HG03571 (cell line): Measurements from ENCODE around the gene USP11.

ENCODE experiments used
- ATAC-seq: cut with Tn5 transposase; IDR thresholded peaks from one replicate; pipeline ENCODE4 v1.9.1; 2021; ENCODE audit not compliant: unreplicated experiment

USP11 gene

DNA sequence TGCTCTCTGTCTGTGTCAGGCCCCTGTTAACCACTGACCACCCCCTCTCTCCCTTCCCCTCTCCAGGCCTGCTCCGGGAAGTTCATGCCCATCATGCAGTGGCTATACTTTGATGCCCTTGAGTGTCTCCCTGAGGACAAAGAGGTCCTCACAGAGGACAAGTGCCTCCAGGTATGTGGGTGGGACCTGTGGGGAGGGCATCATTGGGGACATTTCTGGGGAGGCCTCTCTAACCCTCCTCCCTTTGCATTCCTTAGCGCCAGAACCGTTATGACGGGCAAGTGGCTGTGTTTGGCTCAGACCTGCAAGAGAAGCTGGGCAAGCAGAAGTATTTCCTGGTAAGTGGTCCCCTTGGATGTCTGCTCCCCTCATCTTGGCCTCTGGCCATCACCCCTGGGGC, 29.9 kb upstream of the USP11 start:
- ATAC-seq = no peak

DNA sequence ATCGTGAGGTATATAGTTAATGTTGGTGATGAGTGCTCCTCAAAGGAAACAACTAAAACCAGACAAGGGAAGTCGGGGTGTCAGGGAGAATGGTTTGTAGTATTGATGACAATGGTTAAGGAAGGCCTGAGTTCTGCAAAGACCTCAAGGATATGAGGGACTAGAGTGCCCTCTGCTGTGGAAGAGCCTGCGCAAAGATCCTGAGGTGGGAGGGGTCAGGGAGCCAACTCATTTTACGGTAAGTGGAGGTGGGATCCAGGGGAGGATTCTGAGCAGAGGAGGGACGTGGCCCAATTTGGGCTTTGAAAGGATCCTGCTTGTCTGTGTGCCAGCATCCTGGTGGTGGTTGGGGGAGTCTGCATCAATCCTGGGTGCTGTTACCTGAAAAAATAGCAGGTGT, 27.8 kb upstream of the USP11 start:
- ATAC-seq = no peak

DNA sequence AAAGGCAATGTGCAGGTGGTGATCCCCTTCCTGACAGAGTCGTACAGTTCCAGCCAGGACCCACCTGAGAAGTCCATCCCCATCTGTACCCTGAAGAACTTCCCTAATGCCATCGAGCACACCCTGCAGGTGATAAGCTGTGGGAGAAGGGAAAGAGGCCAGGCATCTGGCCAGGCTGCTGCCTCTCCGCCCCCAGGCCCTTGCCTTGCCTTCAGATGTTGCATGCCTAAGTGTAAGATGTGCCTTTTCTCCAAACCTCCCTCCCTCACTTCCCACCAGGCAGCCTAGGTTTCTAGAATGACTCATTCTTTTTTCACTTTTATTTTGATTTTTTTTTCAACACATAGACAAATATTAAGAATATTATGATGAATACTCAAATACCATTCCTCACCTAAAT, 26.5 kb upstream of the USP11 start:
- ATAC-seq = no peak

DNA sequence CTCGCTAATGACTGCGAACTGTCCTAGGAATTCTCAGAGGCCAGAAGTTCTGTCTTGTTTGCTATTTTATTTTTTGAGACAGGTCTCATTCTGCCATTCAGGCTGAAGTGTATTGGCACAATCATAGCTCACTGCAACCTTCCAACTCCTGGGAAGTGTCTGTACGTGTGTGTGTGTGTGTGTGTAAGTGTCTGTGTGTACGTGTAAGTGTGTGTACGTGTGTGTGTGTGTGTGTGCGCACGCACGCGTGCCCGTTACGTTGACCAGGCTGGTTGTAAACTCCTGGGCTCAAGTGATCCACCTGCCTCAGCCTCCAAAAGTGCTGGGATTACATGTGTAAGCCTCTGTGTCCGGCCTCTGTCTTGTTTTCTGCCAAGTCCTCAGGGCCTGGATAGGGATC, 24.7 kb upstream of the USP11 start:
- no peak for ATAC-seq

DNA sequence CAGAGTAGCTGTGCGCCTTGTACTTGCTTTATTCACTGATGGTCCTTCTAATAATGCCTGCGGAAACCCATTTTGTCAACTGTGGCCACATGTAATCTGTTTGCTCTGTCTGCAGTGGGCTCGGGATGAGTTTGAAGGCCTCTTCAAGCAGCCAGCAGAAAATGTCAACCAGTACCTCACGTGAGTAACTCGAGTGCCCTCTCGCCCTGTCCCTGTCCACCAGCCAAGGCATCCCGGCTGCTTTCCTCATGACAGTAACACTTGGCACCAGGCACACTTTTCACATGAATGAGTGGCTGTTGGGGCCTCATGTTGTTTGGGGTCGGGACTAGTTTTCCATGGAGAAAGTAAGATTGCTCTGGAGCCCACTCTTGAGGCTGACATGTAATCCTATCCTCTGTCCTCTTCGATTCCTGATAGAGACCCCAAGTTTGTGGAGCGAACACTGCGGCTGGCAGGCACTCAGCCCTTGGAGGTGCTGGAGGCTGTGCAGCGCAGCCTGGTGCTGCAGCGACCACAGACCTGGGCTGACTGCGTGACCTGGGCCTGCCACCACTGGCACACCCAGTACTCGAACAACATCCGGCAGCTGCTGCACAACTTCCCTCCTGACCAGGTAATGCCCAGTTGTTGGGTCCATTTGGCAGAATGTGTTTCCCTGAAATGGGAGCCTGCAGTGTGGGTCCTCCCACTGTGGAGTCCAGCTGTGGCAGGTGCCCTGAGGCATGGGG, 23.1 kb upstream of the USP11 start:
- ATAC-seq = no peak

DNA sequence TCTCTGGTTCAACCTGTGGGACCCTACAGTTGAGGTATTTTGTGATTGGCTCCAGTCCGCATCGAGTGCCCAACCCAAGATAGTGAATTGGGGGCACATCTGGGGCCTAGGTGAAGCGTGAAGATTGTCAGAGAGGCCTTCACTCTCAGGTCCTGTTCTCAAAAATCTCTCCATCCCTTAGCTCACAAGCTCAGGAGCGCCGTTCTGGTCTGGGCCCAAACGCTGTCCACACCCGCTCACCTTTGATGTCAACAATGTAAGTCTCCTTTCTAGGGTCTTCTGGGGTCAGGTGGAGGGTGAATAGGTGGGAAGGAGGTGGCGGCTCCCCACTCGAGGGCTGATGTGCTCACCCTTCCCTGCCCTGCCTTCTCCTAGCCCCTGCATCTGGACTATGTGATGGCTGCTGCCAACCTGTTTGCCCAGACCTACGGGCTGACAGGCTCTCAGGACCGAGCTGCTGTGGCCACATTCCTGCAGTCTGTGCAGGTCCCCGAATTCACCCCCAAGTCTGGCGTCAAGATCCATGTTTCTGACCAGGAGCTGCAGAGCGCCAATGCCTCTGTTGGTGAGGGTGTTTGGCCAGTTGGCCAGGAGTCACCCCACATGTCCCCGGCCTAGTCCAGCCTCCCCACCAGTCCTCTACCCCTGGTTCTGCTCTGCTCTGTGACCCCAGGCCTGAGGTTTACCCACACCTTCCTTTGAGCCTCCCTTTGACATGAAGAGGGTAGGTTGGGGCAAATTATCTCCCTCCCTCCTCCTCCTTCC, 22.0 kb upstream of the USP11 start:
- no peak for ATAC-seq

DNA sequence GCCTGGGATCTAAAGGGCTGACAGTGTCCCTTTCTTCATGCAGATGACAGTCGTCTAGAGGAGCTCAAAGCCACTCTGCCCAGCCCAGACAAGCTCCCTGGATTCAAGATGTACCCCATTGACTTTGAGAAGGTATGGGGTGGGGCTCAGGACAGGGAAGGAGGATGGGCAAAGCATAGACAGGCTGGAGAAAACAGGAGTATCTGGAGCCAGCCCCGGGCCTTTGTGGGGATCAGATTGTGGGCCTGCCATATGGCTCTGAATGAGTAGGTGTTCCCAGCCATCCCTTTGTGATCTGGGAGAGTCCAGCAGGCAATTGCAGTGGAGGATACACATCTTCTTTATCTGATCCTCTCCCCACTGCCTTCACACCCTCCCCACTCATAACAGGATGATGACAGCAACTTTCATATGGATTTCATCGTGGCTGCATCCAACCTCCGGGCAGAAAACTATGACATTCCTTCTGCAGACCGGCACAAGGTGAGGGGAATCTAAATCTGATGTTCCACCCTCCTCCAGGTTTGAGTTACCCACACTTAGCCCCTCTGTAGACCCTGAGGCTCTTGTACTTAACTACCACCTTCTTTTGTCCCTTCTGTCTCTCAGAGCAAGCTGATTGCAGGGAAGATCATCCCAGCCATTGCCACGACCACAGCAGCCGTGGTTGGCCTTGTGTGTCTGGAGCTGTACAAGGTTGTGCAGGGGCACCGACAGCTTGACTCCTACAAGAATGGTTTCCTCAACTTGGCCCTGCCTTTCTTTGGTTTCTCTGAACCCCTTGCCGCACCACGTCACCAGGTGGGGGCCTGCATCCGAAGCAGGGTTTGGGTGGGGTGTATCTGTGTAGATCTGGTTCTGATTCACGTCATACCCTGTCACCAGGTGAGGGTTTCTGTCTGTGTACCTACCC, 20.2 kb upstream of the USP11 start:
- no peak for ATAC-seq

DNA sequence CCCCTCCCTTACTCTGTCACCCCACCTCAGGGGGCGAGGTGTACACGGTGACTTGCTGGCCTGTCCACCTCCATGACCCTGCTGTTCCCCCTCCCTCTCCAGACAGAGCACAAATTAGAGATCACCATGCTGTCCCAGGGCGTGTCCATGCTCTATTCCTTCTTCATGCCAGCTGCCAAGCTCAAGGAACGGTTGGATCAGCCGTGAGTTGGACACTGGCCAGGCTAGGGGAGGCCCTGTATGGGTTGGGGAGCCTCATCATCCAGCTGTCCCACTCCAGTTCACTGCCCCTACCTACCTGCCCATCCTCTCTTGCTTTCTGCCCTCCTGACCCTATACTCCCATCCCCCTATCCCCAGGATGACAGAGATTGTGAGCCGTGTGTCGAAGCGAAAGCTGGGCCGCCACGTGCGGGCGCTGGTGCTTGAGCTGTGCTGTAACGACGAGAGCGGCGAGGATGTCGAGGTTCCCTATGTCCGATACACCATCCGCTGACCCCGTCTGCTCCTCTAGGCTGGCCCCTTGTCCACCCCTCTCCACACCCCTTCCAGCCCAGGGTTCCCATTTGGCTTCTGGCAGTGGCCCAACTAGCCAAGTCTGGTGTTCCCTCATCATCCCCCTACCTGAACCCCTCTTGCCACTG, 18.3 kb upstream of the USP11 start:
- no peak for ATAC-seq

DNA sequence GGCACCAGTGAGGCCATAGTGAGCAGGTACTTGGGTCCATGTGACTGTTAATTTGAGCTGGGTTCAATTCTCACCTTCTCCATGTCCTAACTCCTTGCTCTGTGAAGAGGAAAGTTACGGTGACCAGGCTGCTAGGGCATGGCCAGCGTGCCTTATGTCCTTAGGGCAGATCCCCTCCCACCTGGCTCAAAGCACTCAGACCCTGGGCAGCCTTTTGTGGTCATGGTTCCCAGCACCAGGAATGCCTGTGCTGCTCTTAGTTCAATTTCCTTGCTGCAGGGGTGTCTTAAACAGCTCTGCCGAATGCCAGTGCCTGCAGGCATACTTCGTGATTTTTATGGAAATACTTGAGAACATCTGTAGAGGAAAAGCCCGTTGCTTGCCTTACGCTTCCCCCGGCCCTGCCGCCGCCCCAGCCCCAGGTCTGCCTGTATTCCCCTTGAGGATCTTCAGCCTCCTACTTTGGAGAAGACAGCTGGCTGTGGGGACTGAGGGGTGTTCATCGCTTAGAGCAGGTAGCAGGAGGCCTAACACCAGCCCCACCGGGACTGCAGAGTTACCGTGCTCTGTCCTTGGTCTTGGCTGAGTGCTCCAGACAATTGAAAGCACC, 17.4 kb upstream of the USP11 start:
- ATAC-seq = no peak

DNA sequence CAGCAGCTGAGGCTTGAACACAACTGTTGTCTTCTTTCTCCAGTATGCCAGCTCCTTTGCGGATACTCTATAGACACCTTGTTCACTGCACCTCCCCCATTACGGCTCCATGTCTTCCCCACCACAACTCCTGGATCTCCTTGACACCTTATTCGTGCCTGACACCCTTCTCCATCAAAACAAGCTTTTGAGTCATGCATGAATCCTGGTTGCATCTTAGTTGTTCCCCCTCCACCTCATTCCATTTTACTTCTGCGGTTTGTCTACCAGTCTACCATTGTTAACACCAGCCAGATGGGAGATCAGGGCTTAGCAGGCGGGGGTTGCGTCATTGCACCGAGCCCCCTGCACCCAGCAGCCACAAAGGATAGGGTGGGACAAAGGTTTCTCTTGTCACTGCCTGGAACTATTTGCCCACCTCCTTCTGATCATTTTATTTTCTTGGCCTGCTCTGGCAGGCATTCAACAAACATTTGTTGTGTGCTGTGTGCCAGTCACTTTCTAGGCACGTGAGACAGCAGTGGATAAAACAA, 16.4 kb upstream of the USP11 start:
- no peak for ATAC-seq

DNA sequence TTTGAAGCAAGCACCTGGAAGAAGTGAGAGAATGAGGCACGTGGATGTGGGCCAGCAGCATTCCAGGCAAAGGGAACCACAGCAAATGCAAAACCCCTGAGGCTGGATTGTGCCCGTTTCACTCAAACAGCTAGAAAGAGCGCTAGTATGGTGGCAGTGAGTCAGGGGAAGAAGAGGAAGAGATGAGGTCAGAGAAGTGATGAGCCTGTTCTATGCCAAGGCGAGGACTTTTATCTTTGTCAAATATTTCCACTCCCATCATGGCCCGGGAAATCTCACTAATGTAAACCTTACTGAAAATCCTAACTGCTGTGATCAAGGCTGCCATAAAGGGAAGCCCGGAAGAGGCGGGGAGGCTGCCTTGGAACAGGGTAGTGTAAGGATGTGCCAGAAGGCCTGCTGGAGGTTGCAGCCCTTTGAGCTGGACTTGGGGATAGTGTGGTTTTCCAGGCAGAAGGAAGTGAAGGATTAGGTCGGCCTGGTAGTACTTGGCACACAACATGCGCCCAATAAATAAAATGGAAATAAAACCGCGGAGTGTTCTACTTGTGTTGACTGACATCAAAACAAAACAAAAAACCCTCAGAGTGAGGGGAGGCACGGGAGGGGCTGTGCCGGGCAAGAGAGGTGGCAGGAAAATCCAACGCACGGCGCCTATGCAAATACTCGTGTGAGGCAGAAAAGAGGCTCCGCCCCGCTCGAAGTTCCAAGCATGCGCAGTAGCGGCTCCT, 15.5 kb upstream of the USP11 start:
- ATAC-seq = no peak

DNA sequence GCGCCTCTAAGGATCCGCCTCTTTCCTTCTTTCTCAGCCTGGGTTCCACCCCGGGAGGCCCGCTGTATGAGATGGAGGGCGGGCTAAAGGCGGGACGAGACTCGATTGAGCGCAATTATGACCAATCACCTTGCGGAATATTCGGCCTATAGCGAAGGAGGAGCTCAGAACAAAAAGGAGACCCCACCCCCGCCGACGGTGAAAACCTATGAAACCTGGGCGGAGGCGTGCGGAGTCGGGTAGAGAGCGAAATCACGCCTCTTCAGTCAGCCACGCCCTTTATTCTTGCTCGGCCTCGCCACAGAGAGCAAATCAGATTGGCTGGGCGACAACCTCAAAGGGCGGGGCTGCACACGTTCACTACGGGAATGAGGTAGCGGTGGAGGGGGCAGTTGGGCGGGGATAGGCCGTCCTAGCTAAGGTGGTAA, 14.9 kb upstream of the USP11 start:
- ATAC-seq = peak; percentile 80

DNA sequence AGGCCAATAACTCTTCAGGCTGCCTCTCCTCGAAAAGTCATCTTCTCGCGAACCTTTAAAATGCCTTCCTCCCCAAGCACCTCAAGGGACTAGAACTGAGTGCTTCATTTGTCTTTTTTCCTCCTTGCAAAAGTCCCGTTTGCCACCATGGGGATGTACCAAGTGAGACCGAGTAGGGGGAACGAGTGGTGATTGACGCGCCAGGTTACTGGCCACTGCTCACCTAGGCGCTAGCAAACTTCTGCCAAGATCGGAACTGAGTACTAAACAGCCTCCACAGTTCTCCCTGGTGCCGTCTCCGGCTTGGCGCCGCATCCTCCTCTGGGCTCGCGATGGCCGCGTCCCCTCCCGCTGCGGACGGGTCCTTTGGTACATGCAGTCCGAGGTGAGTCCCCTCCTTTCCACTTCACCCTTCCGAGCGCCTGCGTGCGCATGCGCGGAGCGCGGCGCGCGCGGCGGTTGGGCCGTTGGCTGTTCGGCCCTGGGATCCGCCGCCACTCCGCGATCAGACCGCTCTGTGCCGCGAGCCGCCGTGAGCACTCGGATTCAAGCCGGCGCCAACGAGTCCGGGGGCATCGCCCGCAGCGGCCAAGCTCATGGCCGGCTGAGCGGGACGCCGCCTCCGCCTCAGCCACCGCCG, 14.4 kb upstream of the USP11 start, which contains the start of gene CDK16:
Gene CDK16, plus strand, starts transcription at position 402 of the 640 bp plus-strand sequence. CDS start 4,877 bp downstream, outside the sequence.
- ATAC-seq = peak; percentile 32

DNA sequence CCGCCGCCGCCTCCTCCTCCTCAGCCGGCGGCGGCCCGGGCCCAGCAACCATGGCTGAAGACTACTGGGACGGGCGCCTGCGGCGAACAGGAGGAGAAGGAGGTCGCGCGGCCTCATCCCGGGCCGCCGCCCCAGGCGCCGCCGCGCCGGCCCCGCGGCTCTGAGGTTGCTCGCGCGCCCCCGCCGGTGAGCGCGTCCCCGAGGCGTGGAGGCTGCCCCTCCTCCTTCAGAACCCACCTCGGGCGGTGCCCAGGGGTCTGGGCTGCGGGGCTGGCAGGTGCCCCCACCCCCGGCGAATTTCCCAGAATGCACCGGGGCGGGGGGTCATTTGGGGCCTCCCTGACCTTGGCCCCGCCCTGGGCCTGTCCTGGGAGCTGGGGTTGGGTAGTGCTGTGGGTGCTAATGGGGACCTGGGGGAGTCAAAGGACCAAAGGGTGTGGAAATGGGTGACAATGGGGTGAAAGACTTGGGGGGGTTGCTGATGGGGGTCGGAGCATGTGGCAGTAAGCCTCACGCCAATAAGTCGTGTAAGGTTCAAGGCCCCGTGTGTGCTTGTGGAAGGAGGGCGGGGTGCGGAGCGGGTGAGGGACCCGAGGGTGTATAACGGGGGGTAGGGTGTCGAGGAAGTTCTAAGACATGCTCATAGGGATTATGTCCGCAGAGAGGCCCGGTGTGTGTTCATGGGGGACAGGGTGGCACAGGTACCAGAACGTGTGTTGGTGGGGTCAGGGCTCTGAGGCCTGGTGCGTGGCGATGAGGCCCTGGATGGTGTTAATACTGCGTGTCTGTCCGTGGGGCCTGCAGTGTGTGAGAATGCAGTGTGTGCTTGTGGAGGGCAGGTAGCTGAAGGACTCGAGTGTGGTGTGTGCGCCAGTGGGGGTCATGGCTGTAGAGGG, 13.6 kb upstream of the USP11 start:
- no peak for ATAC-seq

DNA sequence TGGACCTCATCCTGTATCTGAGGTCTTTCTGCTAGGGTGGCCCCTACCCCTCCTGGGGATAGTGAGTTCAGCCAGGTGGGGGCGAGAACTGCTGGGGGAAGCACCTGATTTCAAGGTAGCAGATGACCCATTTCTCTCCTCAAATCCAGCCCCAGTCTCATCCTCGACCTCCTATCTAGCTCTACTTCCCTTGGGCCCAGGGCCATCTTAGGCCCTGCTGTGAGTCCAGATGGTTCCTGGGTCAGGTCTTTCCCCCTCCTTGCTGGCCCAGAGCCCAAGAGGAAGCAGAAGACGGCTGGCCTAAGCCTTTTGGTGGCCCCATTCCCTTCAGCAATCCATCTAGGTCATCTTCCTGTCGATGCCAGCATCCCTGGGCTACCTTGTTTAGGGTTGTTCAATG, 11.1 kb upstream of the USP11 start:
- no peak for ATAC-seq

DNA sequence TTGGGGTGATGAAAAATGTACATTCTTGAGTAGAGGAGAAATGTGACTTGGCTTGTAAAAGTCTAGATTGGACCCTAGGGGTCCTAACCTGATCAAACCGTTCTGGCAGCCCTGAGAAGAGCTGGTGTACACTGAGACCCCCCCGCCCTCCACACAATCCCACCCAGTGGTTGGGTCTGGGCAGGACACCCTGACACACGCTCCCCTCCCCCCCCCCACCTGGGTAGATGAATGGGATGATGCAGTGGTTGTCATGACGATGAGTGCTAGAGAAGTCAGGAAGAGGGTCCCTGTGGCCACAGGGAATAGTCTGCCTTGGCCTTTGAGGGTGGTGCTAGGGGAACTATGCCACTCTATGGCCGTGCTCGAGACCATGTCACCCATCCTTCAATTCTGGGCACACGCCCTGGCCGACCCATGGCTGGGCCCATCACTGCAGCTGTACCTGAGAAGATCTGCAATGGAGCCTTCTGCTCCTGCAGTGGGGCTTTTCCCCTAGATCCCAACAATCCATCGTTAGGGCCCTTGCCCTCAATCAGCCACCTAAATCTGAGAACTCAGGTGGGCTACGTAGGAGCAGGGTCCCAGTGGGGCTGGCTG, 10.0 kb upstream of the USP11 start:
- ATAC-seq = no peak

DNA sequence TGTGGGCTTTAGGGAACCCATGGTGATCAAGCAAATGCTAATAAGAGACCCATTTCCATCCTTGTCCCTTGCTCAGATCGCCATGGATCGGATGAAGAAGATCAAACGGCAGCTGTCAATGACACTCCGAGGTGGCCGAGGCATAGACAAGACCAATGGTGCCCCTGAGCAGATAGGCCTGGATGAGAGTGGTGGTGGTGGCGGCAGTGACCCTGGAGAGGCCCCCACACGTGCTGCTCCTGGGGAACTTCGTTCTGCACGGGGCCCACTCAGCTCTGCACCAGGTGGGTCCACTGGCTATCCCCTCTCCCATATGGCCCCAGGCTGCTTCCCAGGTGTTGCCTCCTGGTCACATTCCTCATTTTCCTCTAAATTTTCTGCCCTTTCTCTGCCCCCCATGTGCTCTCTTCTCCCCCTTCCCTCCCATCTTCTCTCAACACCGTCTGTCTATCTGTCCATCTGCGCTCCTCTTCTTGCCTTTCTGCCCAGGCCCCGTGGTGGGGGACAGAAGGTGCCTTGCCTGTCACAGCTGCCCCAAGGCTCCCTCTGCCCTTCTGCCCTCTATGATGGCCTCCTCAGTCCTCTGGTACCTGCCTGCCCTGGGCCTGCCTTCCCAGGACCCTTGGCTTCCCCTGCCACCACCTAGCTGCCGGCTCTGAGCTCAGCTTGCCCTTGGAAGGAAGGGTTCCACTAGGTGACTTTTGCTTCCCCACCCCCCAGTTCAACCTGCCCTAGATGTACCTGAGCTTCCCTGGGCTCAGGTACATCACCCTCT, 9.1 kb upstream of the USP11 start:
- ATAC-seq = no peak
